ENCODE data around the gene TECPR1.
A peak's percentile ranks its signal among the peaks of the same experiment; 100 is the strongest.

The TECPR1 gene

DNA sequence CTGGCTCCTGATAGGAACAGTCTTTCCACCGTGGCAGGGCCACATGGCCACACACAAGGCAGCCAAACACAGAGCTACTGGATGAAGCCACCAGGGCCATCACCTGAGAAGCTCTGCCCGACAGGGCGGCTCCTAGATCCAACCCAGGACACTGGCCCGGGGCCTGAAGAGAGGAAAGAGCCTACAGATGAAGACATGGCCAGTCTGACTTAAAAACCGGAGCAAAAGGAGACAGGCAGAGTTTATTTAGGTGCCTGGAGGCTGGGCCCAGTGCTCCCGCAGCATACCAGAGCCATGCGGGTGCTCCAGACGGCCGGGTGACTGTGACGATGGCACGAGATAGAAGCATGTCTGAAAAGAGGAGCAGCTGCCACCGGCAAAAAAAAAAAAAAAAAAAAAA is 3.9 kb downstream of the TECPR1 start:
- DNase-seq = no peak

DNA sequence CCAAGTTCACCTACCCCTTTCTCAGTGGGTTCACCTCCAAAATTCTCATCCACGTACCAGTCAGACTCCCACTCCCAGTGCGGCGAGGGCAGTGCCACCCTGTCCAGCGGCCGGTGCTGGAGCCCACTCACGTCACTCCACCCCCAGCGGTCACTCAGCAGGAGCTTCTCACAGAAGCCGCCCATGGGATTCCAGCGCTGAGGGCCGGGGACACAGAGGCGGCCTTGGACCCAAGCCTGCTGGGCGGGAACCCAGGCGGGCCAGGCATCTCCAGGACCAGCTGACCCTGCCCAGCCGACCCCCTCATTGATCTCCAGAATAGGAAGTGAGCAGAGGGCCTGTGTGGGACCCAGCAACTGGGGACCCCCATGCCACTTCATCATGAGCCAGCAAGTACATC is 7.2 kb downstream of the TECPR1 start:
- DNase-seq = no peak

DNA sequence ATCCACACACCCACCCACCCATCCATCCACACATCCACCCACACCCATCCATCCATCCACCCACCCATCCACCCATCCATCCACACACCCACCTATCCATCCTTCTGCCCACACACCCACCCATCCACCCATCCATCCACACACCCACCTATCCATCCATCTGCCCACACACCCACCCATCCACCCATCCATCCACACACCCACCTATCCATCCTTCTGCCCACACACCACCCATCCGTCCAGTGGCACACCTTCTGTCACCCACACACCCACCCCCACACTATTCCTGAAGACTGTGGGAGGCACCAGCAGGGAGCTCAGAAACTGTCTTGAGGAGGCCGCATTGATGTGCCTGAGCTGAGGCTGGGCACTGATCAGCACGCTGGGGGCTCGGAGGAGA is 9.1 kb downstream of the TECPR1 start:
- no peak for DNase-seq

DNA sequence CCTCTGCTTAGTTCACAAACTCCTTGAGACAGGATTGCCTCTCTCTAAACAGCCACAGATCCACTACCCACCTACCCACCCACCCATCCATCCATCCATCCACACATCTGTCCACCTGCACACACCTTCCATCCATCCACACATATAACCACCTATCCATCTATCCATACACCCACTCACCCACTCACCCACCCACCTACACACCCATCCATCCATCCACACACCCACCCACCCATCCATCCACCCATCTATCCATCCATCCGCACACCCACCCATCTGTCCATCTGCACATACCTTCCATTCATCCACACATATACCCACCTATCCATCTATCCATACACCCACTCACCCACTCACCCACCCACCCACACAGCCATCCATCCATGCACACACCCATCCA is 9.7 kb downstream of the TECPR1 start:
- DNase-seq = no peak

DNA sequence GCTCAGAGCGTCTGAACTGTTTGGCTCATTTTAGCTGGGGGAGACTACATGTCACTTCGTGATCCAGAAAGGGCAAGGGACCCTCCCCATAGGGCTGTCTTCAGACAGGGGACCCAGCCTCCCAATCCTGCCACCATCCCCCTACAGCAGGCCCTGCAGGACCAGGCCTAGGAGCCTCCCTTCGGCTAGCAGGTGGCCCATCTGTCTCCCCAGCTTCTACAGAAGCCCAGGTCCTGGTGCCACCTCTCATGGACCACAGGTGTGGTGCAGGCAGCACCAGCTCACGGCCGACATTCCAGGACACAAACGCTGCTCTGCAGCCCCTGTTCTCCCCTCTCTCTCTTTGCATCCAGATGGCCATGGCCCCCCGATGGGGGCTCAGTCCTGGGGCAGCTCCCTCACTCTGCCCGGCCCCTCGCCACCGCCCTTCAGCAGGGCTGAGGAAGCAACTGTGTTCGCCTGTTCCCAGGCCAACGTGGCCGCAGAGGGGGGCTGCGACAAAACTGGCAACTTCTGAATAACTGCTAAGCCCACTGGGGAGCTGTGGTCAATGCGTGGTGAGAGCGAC is 10.3 kb downstream of the TECPR1 start:
- DNase-seq = no peak

DNA sequence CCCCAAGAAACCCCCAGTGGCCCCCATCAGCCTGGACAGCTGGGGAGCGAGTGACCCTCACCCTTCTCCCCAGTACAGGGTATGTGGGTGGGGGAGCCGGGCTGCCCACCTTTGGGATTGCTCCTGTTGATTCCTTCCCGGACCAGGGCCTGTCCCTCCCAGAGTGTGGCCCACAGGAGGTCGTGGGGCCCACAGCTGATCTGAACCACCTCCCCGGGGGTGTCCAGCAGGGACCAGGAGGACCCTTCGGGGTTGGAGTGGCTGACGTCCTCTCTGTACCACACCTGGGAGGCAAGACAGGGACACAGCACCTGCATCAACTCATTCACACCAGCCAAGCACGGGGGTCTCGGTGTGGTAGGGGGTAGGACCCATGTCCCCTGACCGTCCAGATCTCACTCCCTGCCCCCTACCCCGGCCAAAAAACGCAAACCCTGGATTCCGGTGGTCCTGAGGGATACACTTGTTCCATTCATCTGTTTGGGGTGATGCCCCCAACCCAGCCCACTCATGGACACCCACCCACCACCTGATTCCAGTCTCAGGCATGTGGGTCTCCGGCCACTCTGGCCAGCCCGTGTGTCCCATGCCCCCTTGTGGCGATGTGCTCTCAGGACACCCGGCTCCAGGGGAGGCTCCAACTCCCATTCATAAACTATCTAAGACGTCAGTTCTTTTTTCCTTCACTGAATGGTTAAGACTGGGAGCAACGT is 10.9 kb downstream of the TECPR1 start:
- peak in 24 of 56 donors; percentile 2 to 54 (median 20) for DNase-seq

DNA sequence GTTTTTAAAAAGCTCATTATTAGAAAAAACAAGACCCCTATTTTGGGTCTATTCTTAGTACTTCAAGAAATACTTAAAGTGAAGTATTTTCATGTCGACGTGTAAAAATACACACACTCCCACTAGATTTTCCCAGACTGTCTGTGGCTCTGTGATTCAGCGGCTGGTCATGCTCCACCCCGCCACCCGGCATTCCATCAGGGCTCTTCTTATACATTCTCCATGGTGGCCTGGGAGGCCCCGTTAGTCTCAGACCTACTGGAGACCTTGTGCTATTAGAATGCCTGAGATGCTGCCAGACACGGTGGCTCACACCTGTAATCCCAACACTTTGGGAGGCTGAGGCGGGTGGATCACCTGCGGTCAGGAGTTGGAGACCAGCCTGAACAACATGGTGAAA is 13.1 kb downstream of the TECPR1 start:
- no peak for DNase-seq

DNA sequence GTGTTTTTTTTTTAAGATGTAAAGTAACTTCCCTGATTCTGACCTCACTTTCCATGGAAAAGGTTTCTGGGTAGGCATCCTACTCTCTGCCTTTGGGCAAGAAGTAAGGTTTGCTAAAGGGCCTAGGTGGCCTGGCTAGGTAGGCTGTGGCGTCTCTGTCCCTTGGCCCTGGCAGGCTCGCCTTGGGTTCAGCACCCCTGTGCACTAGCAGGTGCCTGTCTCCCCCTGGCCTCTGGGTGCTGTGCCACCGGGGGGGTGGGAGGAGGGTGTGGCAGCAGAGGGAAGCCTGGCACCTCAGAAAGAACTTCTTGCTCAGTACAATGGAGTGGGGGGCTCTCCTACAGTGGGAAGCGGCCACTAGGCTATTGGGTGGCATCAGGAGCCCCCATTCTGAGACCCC is 14.0 kb downstream of the TECPR1 start:
- no peak for DNase-seq

DNA sequence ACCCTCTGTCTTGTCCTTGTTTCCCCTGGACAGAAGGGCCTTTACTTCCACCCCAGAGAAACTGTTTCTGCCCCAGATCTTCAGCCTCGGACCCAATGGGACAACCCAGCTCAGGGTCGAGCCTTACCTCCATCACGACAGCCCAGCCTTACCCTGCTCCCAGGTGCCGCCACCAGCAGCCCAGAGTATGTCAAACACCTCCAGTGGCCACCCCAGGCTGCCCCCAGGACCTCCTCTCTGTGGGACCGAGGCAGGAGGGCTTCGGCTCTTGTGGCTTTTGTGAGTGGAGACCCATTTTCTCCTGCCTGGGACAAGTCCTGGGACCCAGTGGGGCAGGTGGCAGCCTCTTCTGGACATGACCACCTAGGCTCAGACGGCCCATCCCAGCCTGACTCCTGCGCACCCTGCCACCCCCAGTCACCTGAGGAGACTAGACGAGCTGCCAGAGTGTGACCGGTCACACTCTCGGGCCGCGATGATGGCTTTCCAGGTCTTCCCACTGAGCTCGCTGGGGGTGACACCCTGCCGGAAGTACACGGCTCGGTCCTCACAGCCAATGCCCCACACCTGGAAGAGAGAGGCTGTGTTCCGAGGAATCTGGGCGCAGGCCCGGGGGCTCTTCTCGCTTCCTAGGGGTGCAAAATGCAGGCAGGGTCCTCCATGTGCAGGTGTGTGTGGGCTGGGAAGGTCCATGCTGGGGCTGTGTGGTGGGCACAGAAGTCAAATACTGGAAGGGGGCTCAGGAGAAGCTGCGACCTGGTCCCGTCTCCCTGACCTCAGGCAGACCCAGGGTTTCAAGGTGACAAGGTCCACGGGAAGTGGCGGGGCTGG is 15.5 kb downstream of the TECPR1 start:
- no peak for DNase-seq

DNA sequence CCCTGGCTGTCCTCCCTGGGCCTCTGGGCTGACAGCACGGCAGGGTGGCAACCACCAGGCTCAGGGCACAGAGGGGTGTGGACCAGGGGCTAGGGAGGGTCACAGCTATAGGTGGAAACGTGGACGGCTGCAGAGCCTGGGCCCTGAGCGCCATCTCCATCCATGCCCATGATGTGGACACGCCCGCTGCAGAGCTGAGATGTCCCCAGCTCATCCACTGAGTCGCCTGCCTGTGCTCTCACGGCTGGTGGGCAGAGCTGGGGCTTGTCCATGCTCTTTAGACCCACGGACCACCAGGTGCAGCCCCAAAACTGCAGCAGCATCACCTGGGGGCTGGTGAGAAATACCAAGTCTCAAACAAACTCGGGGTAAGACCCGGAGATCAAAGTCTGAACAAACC is 16.1 kb downstream of the TECPR1 start:
- DNase-seq = no peak

DNA sequence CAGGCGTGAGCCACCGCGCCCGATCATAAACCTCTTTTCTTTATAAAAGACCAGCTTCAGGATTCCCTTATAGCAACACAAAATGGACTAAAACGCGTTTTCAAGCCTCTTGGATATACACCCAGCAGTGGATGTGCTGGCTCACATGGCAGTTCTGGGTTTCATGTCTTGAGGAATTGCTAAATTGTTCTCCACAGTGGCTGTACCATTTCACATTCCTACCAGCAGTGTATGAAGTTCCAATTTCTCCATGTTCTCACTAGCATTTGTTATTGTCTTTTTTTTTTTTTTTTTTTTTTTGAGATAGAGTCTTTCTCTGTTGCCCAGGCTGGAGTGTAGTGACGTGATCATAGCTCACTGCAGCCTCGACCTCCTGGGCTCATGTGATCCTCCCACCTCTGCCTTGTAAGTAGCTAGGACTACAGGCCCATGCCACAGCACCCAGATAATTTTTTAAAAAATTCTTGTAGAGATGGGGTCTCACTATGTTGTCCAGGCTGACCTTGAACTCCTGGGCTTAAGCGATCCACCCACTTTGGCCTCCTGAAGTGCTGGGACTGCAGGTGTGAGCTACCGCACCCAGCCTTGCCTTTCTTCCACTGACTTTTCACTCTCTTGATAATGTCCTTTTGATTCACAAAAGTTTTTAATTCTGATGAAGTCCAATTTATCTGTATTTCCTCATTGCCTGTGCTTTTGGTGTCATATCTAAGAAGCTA is 17.4 kb downstream of the TECPR1 start:
- DNase-seq = no peak

DNA sequence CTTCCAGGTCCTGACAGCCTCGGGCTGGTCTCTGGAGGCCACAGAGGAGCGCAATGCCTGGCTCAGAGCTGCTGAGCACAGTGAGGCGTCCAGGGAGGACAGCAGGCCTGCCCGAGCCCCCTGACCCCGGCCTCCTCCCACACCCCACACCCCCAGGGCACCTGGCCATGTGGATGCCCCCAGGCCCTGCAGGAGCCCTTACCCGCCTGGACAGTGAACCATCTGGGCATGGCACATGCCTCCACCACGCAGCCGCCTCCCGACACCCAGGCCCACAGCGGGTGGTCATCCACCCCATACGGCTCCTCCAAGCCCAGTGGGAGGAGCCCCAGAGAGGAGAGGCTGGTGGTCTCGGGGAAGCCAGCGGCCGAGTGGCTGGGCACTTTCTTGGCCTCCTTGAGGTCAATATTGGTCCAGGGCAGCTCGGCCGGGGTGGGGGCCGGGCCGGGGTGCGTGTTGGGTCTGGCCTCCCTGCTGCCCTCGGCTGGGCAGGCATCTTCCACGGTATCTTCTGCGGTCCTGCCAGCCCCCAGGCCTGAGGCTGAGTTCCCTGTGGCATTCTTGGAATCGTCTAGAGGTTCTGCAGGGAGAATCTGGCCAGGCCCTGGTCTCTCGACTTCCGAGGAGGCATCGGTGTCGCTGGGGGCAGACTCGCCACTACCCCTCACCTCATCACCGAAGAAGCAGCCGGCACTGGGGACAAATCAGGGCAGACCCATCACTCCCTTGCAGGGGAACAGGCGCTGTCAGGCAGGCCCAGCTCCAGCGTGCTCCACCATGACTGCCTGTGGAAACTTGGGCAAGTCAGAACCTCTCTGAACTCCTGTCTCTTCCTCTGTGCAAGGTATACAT is 18.6 kb downstream of the TECPR1 start:
- DNase-seq = no peak

DNA sequence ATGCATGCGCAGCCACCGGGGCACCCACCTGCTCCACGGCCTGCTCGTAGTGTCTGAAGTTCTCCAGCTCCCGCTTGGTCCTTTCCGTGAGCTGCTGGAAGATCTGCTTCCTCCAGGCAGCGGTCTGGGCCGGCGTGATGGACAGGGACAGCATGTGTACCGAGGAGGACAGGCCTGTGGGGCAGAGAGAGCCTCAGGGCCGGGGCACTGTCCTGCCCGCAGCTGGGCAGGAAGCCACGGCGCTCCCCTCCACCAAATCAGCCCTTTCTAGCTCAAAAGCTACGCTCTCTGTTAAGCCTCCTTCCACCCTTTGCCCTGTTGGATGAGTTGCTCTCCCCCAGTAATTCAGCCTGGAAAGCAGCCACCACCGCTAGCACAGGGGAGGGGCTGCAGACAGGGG is 19.2 kb downstream of the TECPR1 start:
- no peak for DNase-seq

DNA sequence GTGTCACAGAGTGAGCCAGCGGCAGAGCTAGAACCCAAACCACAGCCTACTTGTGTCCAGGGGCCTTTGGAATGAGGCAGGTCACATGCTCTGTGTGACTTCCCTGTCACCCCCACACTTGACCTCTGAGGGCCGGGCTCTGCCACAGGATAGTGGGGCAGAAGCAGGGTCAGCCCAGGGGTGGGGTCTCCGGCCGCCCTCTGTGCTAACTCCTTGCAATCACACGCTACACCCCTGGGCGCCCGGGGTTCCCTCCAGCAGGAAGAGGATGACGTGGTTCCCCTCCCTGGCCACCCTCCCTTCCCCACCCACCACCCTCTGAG is 19.8 kb downstream of the TECPR1 start:
- DNase-seq = no peak

DNA sequence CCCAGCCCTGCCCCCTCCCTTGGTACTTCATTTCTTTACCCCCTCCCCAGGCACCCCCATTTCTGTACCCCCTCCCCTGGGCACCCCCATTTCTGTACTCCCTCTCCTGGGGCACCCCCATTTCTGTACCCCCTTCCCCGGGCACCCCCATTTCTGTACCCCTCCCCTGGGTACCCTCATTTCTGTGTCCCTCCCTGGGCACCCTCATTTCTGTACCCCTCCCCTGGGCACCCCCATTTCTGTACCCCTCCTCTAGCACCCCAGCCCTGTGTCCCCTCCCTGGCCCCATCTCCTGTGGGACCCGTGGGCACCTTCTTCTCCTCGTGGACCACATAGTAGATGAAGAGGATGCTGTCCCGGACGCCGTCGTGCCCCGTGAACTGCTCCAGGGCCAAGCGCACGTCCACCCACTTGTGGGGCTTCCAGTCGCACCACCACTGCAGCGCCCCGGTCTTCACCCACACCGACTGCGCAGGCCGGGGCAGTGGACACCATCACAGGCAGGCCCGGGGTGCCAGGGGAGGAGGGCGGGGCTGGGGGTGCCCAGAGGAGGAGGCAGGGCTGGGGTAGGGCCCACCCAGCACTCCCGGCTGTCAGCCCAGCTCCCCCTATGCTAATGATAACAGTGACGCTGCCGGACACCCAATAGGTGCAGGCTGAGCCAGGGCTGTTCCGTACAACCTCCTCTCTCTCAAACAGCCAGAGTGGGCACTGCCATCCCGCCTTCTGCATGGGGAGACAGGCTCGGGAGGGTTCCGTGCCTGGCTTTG is 20.4 kb downstream of the TECPR1 start:
- no peak for DNase-seq

DNA sequence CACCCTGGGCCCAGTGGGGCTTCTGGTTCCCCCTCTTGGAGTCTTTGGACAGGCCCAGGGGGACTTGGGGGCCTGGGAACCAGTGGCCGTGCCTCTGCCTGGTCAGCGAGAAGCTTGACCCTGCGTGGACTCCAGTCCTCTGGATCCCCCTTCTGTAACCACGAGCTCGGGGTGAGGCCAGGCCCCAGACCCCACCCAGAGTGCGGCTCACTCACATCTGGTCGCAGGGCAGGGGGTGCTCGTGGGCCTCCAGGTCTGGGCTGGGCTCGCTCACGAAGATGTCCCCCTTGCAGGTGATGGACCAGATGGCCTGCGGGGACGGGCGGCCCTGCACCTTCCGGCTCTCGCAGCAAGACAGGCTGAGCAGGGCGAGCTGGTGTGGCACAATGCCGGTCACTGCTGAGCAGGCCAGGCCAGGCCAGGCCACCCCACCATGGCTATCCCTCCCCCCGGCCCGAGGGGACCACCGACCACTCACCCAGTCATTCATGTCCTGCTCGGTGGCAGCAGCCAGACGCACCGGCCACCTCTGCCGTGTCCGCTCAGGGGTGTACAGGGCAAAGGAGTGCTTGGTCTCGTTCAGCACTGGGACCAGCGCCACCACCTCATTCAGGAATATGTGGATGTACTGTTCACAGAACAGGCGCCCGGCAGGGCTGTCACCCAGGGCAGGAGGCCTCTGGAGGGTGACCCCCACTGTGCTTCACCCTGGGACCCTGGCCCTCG is 21.1 kb downstream of the TECPR1 start:
- no peak for DNase-seq

DNA sequence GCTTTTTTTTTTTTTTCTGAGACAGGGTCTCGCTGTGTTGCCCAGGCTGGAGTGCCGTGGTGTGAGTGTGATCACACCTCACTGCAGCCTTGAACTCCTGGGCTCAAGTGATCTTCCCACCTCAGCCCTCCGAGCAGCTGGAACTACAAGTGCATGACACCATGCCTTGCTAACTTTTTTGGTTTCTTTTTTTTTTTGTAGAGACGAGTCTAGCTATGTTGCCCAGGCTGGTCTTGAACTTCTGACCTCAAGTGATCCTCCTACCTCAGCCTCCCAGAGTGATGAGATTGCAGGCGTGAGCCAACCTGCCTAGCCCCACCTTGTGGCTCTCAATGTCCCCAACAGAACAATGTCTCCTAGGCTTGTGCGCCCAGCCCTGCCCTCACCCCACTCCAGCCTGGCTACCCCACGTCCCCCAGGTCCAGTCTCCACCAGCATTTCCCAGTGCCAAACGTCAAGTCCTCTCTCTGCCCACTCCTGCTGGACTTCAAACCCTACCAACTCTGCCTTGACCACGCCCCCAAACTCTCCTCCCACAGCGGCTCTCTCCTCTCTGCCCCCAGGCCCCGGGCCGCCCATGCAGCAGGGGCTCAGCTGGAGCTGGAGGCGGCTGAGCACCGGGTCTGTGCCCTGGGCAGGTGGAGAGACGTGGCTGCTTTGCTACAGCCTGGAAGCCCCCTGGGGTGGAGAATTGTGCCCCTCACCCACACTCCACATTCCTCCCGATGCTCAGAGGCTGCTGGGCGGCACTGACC is 21.9 kb downstream of the TECPR1 start:
- DNase-seq = no peak

DNA sequence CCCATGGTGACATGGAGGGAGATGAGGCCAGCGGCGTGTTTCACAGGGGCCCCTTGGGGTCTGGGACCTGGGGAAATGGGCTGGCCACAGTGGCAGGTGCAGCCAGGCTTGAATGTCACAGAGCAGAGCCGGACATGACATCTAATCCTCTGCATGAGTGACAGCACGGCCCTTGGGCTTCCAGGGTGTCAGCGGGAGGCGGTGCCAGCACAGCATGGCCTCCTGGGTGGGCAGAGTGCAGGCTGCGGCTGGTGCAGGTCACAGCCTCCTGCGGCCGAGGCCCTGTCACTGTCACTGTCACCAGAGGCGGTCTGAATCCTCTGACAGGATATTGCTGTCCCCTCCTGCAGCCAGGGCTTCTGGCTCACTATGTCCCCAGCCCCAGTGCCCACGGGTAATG is 22.6 kb downstream of the TECPR1 start:
- DNase-seq = no peak

DNA sequence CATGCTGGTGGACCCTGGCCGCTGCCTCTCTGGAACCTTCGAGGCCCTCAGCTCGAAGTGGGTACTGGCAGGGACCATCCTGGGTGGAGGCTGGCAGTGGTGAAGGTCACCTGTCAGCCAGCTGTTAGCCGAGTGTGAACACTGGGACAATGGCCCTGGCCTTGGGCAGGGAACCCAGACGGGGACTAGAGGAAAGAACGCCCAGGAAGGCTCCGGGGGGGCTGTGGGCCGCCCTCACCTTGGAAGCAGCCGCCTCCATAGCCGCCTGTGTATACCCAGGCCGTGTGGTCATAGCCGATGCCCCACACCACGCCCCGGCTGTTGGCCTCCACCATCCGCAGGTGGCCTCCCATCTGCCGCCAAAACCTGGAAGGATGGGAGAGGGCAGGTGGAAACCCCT is 23.2 kb downstream of the TECPR1 start:
- DNase-seq = no peak

Measured in amygdala (tissue), 56 donors.